Tibial nerve (tissue), 4 donors: ENCODE results near the gene KCTD2. TPM values are rescaled to one million over a fixed set of nuclear protein-coding genes. Genes with fewer than 3 reads are reported as not detected.
"Not testable (repeated sequence)": the region's sequence is repeated elsewhere in the genome, so short reads cannot be mapped to it uniquely, and the experiment has no call there.

ENCODE experiments used
- DNase-seq, 2 donors: peaks; one replicate each; pipeline ENCODE4 v3.0.0-alpha.2; 2019; ENCODE audit warnings: low spot score in 2 of 2
- H3K27ac ChIP-seq, 4 donors: fragments of 200-600 bp; sonication (generic) in 3 of 4; one replicate each; pipeline ENCODE4 v1.5.1; 2017 to 2019; ENCODE audit warnings: mild to moderate bottlenecking in 1 of 4
- H3K27me3 ChIP-seq, 2 donors: fragments of 200-600 bp; sonication (generic) in 1 of 2; one replicate each; pipeline versions ENCODE4 v1.5.1 to v1.6.0; 2017 to 2019
- H3K36me3 ChIP-seq, 3 donors: fragments of 200-600 bp; sonication (generic); one replicate each; pipeline ENCODE4 v1.5.1; 2018 to 2019
- H3K4me1 ChIP-seq, 4 donors: fragments of 200-600 bp; sonication (generic) in 3 of 4; one replicate each; pipeline ENCODE4 v1.5.1; 2017 to 2019
- H3K4me3 ChIP-seq, 4 donors: fragments of 200-600 bp; sonication (generic) in 3 of 4; one replicate each; pipeline ENCODE4 v1.5.1; 2017 to 2019; ENCODE audit warnings: mild to moderate bottlenecking in 1 of 4, moderate library complexity in 1 of 4
- H3K9me3 ChIP-seq, 4 donors: fragments of 200-600 bp; sonication (generic) in 3 of 4; one replicate each; pipeline ENCODE4 v1.5.1; 2017 to 2019
- EP300 ChIP-seq, 2 donors: sonication (generic); formaldehyde crosslinking; IDR thresholded peaks; one replicate each; pipeline ENCODE4 v1.6.1; 2017; ENCODE audit warnings: antibody characterized with exemption in 2 of 2, mild to moderate bottlenecking in 1 of 2
- POLR2A ChIP-seq, 2 donors: fragments of 450-650 bp; IDR thresholded peaks; one replicate each; pipeline ENCODE4 v1.6.1; 2017; ENCODE audit warnings: antibody characterized with exemption in 2 of 2, mild to moderate bottlenecking in 2 of 2, moderate library complexity in 2 of 2
- WGBS, 2 donors: methylation state at CpG; one replicate each; pipeline ENCODE4 v1.1.5; 2018; 5-methylcytosine and 5-hydroxymethylcytosine counted together
- total RNA-seq, 4 donors: library from RNA; depleted of rRNA; stranded (reverse); fragments of >200 nt; gene quantifications; one replicate each; pipeline ENCODE4 v1.1.0, GENCODE V29; 2016
- TF ChIP-seq, protein P1 (sequence below), 5 experiments: fragments of 200-600 bp in 3 of 5; fragments of 450-650 bp in 2 of 5; sonication (generic) in 3 of 5; IDR thresholded peaks; one replicate each; pipeline ENCODE4 v1.5.1; 2016 to 2019; ENCODE audit warnings: antibody characterized with exemption in 5 of 5, mild to moderate bottlenecking in 3 of 5, moderate library complexity in 2 of 5

The KCTD2 gene
- total RNA-seq, 4 donors from 2014 or later, result 24.9 to 33.5 (median 32.6) TPM

DNA sequence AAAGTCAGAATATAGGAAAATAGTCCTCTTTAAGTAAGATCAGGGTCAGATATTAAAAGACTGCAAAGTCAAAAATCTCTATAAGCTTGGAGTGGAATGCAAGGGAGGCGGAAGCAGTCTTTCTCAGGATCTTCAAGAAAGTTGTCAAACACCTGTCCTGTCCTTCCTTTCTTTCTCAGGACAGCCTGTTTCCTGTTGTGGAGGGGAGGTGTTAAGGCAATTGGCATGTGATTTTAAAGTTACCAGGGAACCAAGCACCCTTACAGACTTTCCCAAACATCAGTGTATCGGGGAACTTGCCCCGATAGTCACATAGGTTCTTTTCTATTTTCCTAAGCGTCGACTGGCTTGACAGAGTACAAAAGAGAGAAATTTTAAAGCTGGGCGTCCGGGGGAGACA lies 2.3 kb upstream of the KCTD2 start:
- no peak overlapping the region for H3K27ac ChIP-seq
- H3K4me1 ChIP-seq, result peaks cover 0 to 36% (median 21%) of the 10 kb centered on the region in 4 donors
- TF ChIP-seq POLR2A (IDR thresholded peaks at IDR 0.05) (no peak), EP300 (IDR thresholded peaks at IDR 0.05) (no peak)
- TF ChIP-seq, protein P1, sequence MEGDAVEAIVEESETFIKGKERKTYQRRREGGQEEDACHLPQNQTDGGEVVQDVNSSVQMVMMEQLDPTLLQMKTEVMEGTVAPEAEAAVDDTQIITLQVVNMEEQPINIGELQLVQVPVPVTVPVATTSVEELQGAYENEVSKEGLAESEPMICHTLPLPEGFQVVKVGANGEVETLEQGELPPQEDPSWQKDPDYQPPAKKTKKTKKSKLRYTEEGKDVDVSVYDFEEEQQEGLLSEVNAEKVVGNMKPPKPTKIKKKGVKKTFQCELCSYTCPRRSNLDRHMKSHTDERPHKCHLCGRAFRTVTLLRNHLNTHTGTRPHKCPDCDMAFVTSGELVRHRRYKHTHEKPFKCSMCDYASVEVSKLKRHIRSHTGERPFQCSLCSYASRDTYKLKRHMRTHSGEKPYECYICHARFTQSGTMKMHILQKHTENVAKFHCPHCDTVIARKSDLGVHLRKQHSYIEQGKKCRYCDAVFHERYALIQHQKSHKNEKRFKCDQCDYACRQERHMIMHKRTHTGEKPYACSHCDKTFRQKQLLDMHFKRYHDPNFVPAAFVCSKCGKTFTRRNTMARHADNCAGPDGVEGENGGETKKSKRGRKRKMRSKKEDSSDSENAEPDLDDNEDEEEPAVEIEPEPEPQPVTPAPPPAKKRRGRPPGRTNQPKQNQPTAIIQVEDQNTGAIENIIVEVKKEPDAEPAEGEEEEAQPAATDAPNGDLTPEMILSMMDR (IDR thresholded peaks at IDR 0.05), result no peak
- H3K36me3 ChIP-seq, result peaks cover 0 to 27% (median 2%) of the 10 kb centered on the region in 3 donors
- H3K9me3 ChIP-seq, result no peaks in the 10 kb centered on the region
- 68 to 69% methylated on average over 7 of the region's 7 CpGs for WGBS, 2 donors
- H3K4me3 ChIP-seq, result no peak overlapping the region
- H3K27me3 ChIP-seq, result no peaks in the 10 kb centered on the region
- no peak for DNase-seq

GRCh38 chr17:75045946-75046406 lies 1.0 kb upstream of the KCTD2 start:
- DNase-seq, H3K9me3 ChIP-seq, H3K27me3 ChIP-seq: not testable (repeated sequence)
- peak overlapping the region; percentile 90 to 98 (median 92) for H3K27ac ChIP-seq
- H3K36me3 ChIP-seq, result peaks cover 0 to 25% (median 2%) of the 10 kb centered on the region in 3 donors
- WGBS, 2 donors, result 11 to 15% methylated on average over 25 of the region's 25 CpGs
- H3K4me1 ChIP-seq, result peaks cover 0 to 37% (median 21%) of the 10 kb centered on the region in 4 donors
- peak overlapping the region; percentile 60 to 98 (median 78) for H3K4me3 ChIP-seq

GRCh38 chr17:75047398-75048098 lies 523 bp downstream of the KCTD2 start:
- H3K27ac ChIP-seq, result peak overlapping the region; percentile 82 to 98 (median 92)
- peaks cover 0 to 37% (median 21%) of the 10 kb centered on the region in 4 donors for H3K4me1 ChIP-seq
- TF ChIP-seq EP300 (IDR thresholded peaks at IDR 0.05), result no peak
- no peak for TF ChIP-seq POLR2A (IDR thresholded peaks at IDR 0.05)
- TF ChIP-seq, protein P1 (IDR thresholded peaks at IDR 0.05), result no peak
- peak in 1 of 2 donors; percentile 9 for DNase-seq
- WGBS, 2 donors, result 0 to 1% methylated on average over 33 to 37 of the region's 38 CpGs
- no peaks in the 10 kb centered on the region for H3K9me3 ChIP-seq
- H3K27me3 ChIP-seq, result no peaks in the 10 kb centered on the region
- H3K36me3 ChIP-seq, result peaks cover 0 to 21% (median 0%) of the 10 kb centered on the region in 3 donors
- peak overlapping the region; percentile 65 to 98 (median 78) for H3K4me3 ChIP-seq

GRCh38 chr17:75048249-75048878 lies 1.3 kb downstream of the KCTD2 start:
- H3K27ac ChIP-seq, result peak overlapping the region; percentile 82 to 98 (median 92)
- DNase-seq, result no peak
- H3K36me3 ChIP-seq, result peaks cover 0 to 29% (median 4%) of the 10 kb centered on the region in 3 donors
- no peaks in the 10 kb centered on the region for H3K27me3 ChIP-seq
- peak in 1 of 2 donors; percentile 28 for TF ChIP-seq EP300 (IDR thresholded peaks at IDR 0.05)
- TF ChIP-seq, protein P1 (IDR thresholded peaks at IDR 0.05), result no peak
- no peaks in the 10 kb centered on the region for H3K9me3 ChIP-seq
- WGBS, 2 donors, result 18 to 27% methylated on average over 5 of the region's 5 CpGs
- peak overlapping the region; percentile 65 to 98 (median 78) for H3K4me3 ChIP-seq
- H3K4me1 ChIP-seq, result peaks cover 0 to 37% (median 21%) of the 10 kb centered on the region in 4 donors

GRCh38 chr17:75049057-75049456 lies 2.0 kb downstream of the KCTD2 start:
- DNase-seq, result no peak
- no peak for TF ChIP-seq EP300 (IDR thresholded peaks at IDR 0.05)
- TF ChIP-seq POLR2A (IDR thresholded peaks at IDR 0.05), result no peak
- TF ChIP-seq, protein P1 (IDR thresholded peaks at IDR 0.05), result no peak
- no peaks in the 10 kb centered on the region for H3K9me3 ChIP-seq
- 75 to 79% methylated on average over 5 of the region's 5 CpGs for WGBS, 2 donors
- H3K36me3 ChIP-seq, result peaks cover 0 to 36% (median 5%) of the 10 kb centered on the region in 3 donors
- H3K27ac ChIP-seq, result peak overlapping the region in 3 of 4 donors; percentile 82 to 98 (median 91)
- no peak overlapping the region for H3K4me3 ChIP-seq
- no peaks in the 10 kb centered on the region for H3K27me3 ChIP-seq
- peaks cover 0 to 37% (median 21%) of the 10 kb centered on the region in 4 donors for H3K4me1 ChIP-seq
